HG02588 (cell line): Measurements from ENCODE around the gene POLR3H.

ENCODE experiments used
- ATAC-seq: cut with Tn5 transposase; IDR thresholded peaks from one replicate; pipeline ENCODE4 v1.9.1; 2021; ENCODE audit warnings: mild to moderate bottlenecking, moderate library complexity; ENCODE audit not compliant: unreplicated experiment

POLR3H gene

GRCh38 chr22:41539146-41540005 is 4.9 kb downstream of the POLR3H start:
- ATAC-seq, result no peak

- no peak for ATAC-seq
Observed at GRCh38 chr22:41538583-41538982, 5.7 kb downstream of the POLR3H start.

- no peak for ATAC-seq
Observed at GRCh38 chr22:41537203-41537602, 7.1 kb downstream of the POLR3H start.

GRCh38 chr22:41535244-41535643 is 9.0 kb downstream of the POLR3H start:
- ATAC-seq, result no peak

GRCh38 chr22:41534219-41534618 is 10.1 kb downstream of the POLR3H start:
- no peak for ATAC-seq

- no peak for ATAC-seq
Observed at GRCh38 chr22:41532908-41533825, 11.1 kb downstream of the POLR3H start.

- ATAC-seq, result no peak
Observed at GRCh38 chr22:41531715-41532477, 12.4 kb downstream of the POLR3H start.

GRCh38 chr22:41530890-41531714 is 13.2 kb downstream of the POLR3H start:
- no peak for ATAC-seq

- no peak for ATAC-seq
Observed at GRCh38 chr22:41528938-41529561, 15.2 kb downstream of the POLR3H start.

GRCh38 chr22:41528132-41528766 is 16.0 kb downstream of the POLR3H start:
- ATAC-seq, result no peak

GRCh38 chr22:41526830-41527799 is 17.2 kb downstream of the POLR3H start:
- no peak for ATAC-seq

GRCh38 chr22:41526226-41526829 is 17.9 kb downstream of the POLR3H start:
- no peak for ATAC-seq

GRCh38 chr22:41525450-41526225 is 18.6 kb downstream of the POLR3H start:
- no peak for ATAC-seq

- ATAC-seq, result no peak
Observed at GRCh38 chr22:41524809-41525449, 19.3 kb downstream of the POLR3H start.

GRCh38 chr22:41524251-41524661 is 20.0 kb downstream of the POLR3H start:
- ATAC-seq, result no peak

- ATAC-seq, result no peak
Observed at GRCh38 chr22:41523464-41524221, 20.6 kb downstream of the POLR3H start.
